Lower lobe of right lung (tissue), 2 donors: Measurements from ENCODE around the gene BLM. TPM values are rescaled to one million over a fixed set of nuclear protein-coding genes. Genes with fewer than 3 reads are reported as not detected.
"Not testable (repeated sequence)": the region's sequence is repeated elsewhere in the genome, so short reads cannot be mapped to it uniquely, and the experiment has no call there.

Experiments
- ATAC-seq, 2 donors: fragments of 200-7000 bp; cut with Tn5 transposase; one replicate each; pipeline ENCODE4 v1.9.1; 2020 to 2022; ENCODE audit warnings: mild to moderate bottlenecking in 2 of 2, moderate library complexity in 2 of 2
- DNase-seq: peaks from one replicate; pipeline ENCODE4 v3.0.0-alpha.2; 2020
- H3K27ac ChIP-seq: fragments of 200-600 bp; one replicate; pipeline ENCODE4 v1.8.0; 2022
- H3K27me3 ChIP-seq: fragments of 200-600 bp; one replicate; pipeline ENCODE4 v1.8.0; 2022; ENCODE audit warnings: low read depth
- H3K36me3 ChIP-seq: fragments of 200-600 bp; one replicate; pipeline ENCODE4 v1.8.0; 2022; ENCODE audit warnings: mild to moderate bottlenecking
- H3K4me1 ChIP-seq: fragments of 200-600 bp; one replicate; pipeline ENCODE4 v1.8.0; 2022
- H3K4me3 ChIP-seq: fragments of 200-600 bp; one replicate; pipeline ENCODE4 v1.8.0; 2022; ENCODE audit warnings: mild to moderate bottlenecking
- H3K9me3 ChIP-seq: fragments of 200-600 bp; one replicate; pipeline ENCODE4 v1.8.0; 2022
- CTCF ChIP-seq: fragments of 200-600 bp; IDR thresholded peaks from one replicate; pipeline ENCODE4 v1.8.0; 2022; ENCODE audit warnings: antibody characterized with exemption, mild to moderate bottlenecking
- intact Hi-C: fragments of 100-400 bp; cut with DNase I; formaldehyde crosslinking; loops from one replicate; pipeline ENCODE4 v1.11.0; 2022
- total RNA-seq: library from RNA; stranded (reverse); fragmentation: NEBNext Ultra II Directional; extraction: Animal tissue kit (Norgen Biotek cat#: 25700); gene quantifications from one replicate; pipeline ENCODE4 v1.2.1, GENCODE V29; 2021
- donor health status: DM: no; HTN: yes; CAD: no; lungs with severe emphysema.

Gene BLM
- total RNA-seq, 1 donor from 2014 or later, result 2.0 TPM

GRCh38 chr15:90822204-90822955, 105.2 kb downstream of the BLM start:
- TF ChIP-seq CTCF, result no peak
- intact Hi-C loops, result no loop called here
- H3K4me1 ChIP-seq, result no peaks in the 10 kb centered on the region
- no peak for ATAC-seq
- H3K36me3 ChIP-seq, result no peaks in the 10 kb centered on the region
- H3K27me3 ChIP-seq, result no peaks in the 10 kb centered on the region
- DNase-seq, result no peak
- H3K9me3 ChIP-seq, result no peaks in the 10 kb centered on the region
- H3K4me3 ChIP-seq, result no peak overlapping the region
- no peak overlapping the region for H3K27ac ChIP-seq

GRCh38 chr15:90823455-90823974, 106.4 kb downstream of the BLM start:
- H3K4me3 ChIP-seq, result no peak overlapping the region
- H3K27me3 ChIP-seq, result no peaks in the 10 kb centered on the region
- no peaks in the 10 kb centered on the region for H3K9me3 ChIP-seq
- H3K36me3 ChIP-seq, result no peaks in the 10 kb centered on the region
- ATAC-seq (no peak), DNase-seq (no peak)
- intact Hi-C loops, result no loop called here
- no peaks in the 10 kb centered on the region for H3K4me1 ChIP-seq
- H3K27ac ChIP-seq, result no peak overlapping the region
- TF ChIP-seq CTCF, result no peak

GRCh38 chr15:90825115-90825899, 108.2 kb downstream of the BLM start:
- DNase-seq, result not testable (repeated sequence)

GRCh38 chr15:90826206-90826885, 109.2 kb downstream of the BLM start:
- intact Hi-C loops, result not testable (repeated sequence)

More at GRCh38 chr15:90825115-90825899, 108.2 kb downstream of the BLM start:
- H3K9me3 ChIP-seq, H3K27me3 ChIP-seq, H3K27ac ChIP-seq, intact Hi-C loops, H3K36me3 ChIP-seq, ATAC-seq, H3K4me3 ChIP-seq: not testable (repeated sequence)
- peaks cover 10% of the 10 kb centered on the region for H3K4me1 ChIP-seq

GRCh38 chr15:90826886-90827435, 109.8 kb downstream of the BLM start:
- H3K4me3 ChIP-seq, result no peak overlapping the region
- TF ChIP-seq CTCF, result no peak
- no peaks in the 10 kb centered on the region for H3K9me3 ChIP-seq
- no peak overlapping the region for H3K27ac ChIP-seq
- ATAC-seq, result no peak
- H3K36me3 ChIP-seq, result no peaks in the 10 kb centered on the region
- no peaks in the 10 kb centered on the region for H3K27me3 ChIP-seq
- intact Hi-C loops, result no loop called here
- peaks cover 16% of the 10 kb centered on the region for H3K4me1 ChIP-seq
- DNase-seq, result no peak

More at GRCh38 chr15:90826206-90826885, 109.2 kb downstream of the BLM start:
- not testable (repeated sequence) for ATAC-seq, DNase-seq, H3K27me3 ChIP-seq, H3K9me3 ChIP-seq, H3K36me3 ChIP-seq, H3K27ac ChIP-seq, H3K4me3 ChIP-seq
- H3K4me1 ChIP-seq, result peaks cover 16% of the 10 kb centered on the region

- no peak for ATAC-seq
- H3K4me3 ChIP-seq, result no peak overlapping the region
Observed at GRCh38 chr15:90828111-90828510, 111.0 kb downstream of the BLM start.

More at GRCh38 chr15:90828111-90828510, 111.0 kb downstream of the BLM start:
- Histone ChIP-seq H3K9me3 (no peaks in the 10 kb centered on the region), H3K27ac (no peak overlapping the region), H3K36me3 (no peaks in the 10 kb centered on the region), H3K4me1 (peaks cover 16% of the 10 kb centered on the region), H3K27me3 (no peaks in the 10 kb centered on the region)
- intact Hi-C loops, result no loop called here
- no peak for DNase-seq
- no peak for TF ChIP-seq CTCF
